Suppressor macrophage treated with lipopolysaccharide for 4 hours (primary cell): ENCODE data around the gene SPRY1.

Experiments
- DNase-seq: peaks from one replicate; pipeline ENCODE4 v3.0.0-alpha.2; 2020

SPRY1 gene

GRCh38 chr4:123412091-123412505 lies 15.5 kb downstream of the SPRY1 start:
- DNase-seq, result no peak

- DNase-seq, result no peak
Measured at GRCh38 chr4:123412700-123413512, 16.3 kb downstream of the SPRY1 start.

- DNase-seq, result no peak
Measured at GRCh38 chr4:123415576-123415975, 19.0 kb downstream of the SPRY1 start.

GRCh38 chr4:123415977-123416376 lies 19.4 kb downstream of the SPRY1 start:
- peak; percentile 71 for DNase-seq

- DNase-seq, result no peak
Measured at GRCh38 chr4:123417813-123418212, 21.2 kb downstream of the SPRY1 start.

- peak; percentile 32 for DNase-seq
Measured at GRCh38 chr4:123418351-123418931, 21.8 kb downstream of the SPRY1 start.

GRCh38 chr4:123419885-123420755 lies 23.5 kb downstream of the SPRY1 start:
- peak; percentile 6 for DNase-seq

- peak; percentile 53 for DNase-seq
Measured at GRCh38 chr4:123421227-123421936, 24.8 kb downstream of the SPRY1 start.

- DNase-seq, result no peak
Measured at GRCh38 chr4:123421937-123422781, 25.6 kb downstream of the SPRY1 start.

GRCh38 chr4:123423819-123424218 lies 27.2 kb downstream of the SPRY1 start:
- no peak for DNase-seq

GRCh38 chr4:123427951-123428350 lies 31.4 kb downstream of the SPRY1 start:
- DNase-seq, result no peak

GRCh38 chr4:123430031-123430430 lies 33.4 kb downstream of the SPRY1 start:
- no peak for DNase-seq

- no peak for DNase-seq
Measured at GRCh38 chr4:123430501-123430900, 33.9 kb downstream of the SPRY1 start.

GRCh38 chr4:123433573-123433972 lies 37.0 kb downstream of the SPRY1 start:
- DNase-seq, result no peak

- no peak for DNase-seq
Measured at GRCh38 chr4:123433976-123434375, 37.4 kb downstream of the SPRY1 start.

GRCh38 chr4:123435246-123436113 lies 38.9 kb downstream of the SPRY1 start:
- DNase-seq, result no peak

GRCh38 chr4:123438031-123438430 lies 41.4 kb downstream of the SPRY1 start:
- no peak for DNase-seq

GRCh38 chr4:123443401-123444289 lies 47.0 kb downstream of the SPRY1 start:
- DNase-seq, result peak; percentile 77

- peak; percentile 46 for DNase-seq
Measured at GRCh38 chr4:123444290-123444731, 47.7 kb downstream of the SPRY1 start.
